Stimulated activated CD4-positive, alpha-beta T cell treated with anti-CD3 and anti-CD28 coated beads, Interleukin-12 subunit alpha, Interleukin-12 subunit beta, amount 100 ng/mL, for 4 hours (primary cell): Measurements from ENCODE around the gene OR2T6.
"Not testable (repeated sequence)": the region's sequence is repeated elsewhere in the genome, so short reads cannot be mapped to it uniquely, and the experiment has no call there.

Source experiments
- DNase-seq: peaks from one replicate; pipeline ENCODE4 v3.0.0-alpha.2; 2020

The OR2T6 gene

GRCh38 chr1:248434913-248435312, 59.4 kb downstream of the OR2T6 start:
- not testable (repeated sequence) for DNase-seq

GRCh38 chr1:248436303-248436702, 60.8 kb downstream of the OR2T6 start:
- DNase-seq = not testable (repeated sequence)

GRCh38 chr1:248438668-248439067, 63.1 kb downstream of the OR2T6 start:
- not testable (repeated sequence) for DNase-seq

GRCh38 chr1:248439283-248439682, 63.7 kb downstream of the OR2T6 start:
- DNase-seq = not testable (repeated sequence)
